ENCODE results near the gene DPY19L3.
"Not testable (repeated sequence)": the region's sequence is repeated elsewhere in the genome, so short reads cannot be mapped to it uniquely, and the experiment has no call there.

DPY19L3 gene

DNA sequence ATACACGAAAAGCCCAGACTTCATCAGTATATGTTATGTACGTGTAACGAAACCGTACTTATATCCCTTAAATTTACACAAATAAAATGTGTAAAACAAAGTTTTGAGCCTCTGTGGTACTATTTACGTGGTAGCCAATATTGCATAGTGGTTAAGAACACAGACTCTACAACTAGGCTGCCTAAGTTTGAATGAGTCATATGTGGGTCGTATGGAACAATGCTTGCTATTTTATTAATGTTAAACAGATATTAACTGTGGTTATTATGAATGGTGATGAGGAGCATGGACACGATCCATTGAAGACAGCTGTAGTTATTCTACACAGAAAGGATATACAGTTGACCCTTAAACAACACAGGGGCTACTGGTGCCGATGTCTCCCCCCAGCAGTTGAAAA lies 42.5 kb downstream of the DPY19L3 start:
- no peak for DNase-seq

DNA sequence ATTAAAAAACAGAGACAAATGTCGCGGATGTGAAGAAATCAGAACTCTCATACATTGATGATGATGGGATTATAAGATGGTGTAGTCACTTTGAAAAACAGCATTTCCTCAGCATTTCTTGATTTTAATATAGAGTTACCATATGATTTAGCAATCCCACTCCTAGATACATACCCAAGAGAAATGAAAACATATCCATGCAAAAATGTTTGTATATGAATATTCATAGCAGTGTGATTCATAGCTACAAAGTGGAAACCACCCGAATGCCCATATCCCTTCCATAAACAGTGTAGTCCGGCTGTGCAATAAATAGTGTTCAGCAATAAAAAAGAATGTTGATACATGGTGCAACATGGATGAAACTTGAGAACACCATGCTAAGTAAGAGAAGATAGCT lies 44.6 kb downstream of the DPY19L3 start:
- no peak for DNase-seq

- no peak for DNase-seq
These were observed 48.2 kb downstream of the DPY19L3 start for GRCh38 chr19:32453736-32454135.

DNA sequence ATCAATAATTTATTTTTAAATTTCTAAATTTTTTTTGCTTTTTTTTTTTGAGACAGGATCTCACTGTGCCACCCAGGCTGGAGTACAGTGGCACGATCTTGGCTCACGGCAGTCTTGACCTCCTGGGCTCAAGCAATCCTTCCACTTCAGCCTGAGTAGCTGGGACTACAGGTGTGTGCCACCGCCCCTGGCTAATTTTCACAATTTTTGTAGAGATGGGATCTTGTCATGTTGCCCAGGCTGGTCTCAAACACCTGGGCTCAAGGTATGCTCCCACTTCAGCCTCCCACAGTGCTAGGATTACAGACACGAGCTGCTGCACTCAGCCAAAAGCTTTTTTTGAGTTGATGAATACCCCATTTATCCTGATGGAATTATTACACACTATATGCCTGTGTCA lies 50.8 kb downstream of the DPY19L3 start:
- no peak for DNase-seq

GRCh38 chr19:32457571-32458158 lies 52.1 kb downstream of the DPY19L3 start:
- DNase-seq, result no peak

DNA sequence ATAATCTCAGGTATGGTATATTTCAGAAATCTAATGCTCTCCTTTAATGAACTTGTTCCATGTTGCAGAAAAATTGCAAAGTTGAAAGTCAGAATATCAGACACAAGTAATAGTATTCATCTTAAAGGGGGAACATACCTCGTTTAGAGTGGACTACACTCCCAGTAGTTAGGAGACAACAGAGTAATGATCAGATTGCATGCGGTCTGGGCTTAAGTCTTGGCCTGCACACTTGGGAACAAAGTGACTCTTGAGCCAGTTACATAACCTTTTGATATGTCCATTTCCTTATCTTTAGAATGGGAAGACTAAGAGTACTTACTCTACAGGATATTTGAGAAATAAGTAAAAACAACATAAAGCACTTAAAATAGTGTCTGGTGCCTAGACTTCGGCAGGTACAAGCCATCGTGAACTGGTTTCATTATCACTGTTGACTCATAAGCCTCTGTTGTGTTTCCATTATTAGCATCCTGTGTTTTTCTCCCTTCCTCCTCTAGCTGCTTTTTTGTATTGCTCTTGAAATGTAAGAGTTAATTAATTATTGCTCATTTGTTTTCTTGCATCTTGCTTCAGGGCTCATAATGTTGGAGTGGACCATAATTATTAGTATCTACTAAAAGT lies 53.0 kb downstream of the DPY19L3 start:
- DNase-seq, result no peak

- no peak for DNase-seq
These were observed 53.8 kb downstream of the DPY19L3 start for GRCh38 chr19:32459204-32459865.

- DNase-seq, result no peak
These were observed 54.9 kb downstream of the DPY19L3 start for GRCh38 chr19:32460476-32460875.

- DNase-seq, result no peak
These were observed 58.7 kb downstream of the DPY19L3 start for GRCh38 chr19:32464279-32464678.

DNA sequence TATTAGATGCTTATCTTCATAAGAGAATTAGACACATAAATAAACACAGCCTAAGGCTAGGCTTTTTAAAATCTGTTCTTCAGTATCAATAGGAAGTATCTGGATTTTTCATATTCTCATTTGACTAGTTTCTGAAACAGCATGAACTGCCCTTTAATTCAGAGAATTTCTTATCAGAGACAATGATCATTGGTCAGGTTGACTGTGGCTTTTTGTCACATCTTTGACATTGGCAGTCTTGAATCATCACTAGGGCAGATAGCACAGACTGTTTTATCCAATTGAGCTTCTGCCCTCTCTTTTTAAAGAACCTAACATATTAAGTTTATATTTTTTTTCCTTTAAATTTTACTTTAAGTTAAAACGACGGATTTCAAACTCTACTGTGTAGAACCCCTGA lies 59.6 kb downstream of the DPY19L3 start:
- no peak for DNase-seq

DNA sequence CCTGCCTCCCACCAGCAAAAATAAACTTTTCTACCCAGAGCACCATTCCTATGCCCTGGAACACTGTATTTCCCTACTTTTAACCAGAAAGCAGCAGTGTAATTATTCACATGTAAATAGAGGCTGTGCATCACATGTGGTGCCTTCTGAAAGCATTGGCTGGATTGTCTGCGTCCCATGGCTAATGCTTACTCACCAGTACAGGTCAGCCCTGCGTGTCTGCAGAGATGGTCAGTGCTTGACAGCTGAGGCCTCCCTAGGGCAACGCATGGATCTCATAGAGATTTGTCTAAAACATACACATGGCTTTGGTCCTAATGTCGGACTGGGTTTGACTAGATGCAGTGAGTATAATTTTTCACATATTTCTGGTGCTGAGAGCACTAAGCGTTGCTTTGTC lies 64.2 kb downstream of the DPY19L3 start:
- no peak for DNase-seq

- DNase-seq, result no peak
These were observed 65.5 kb downstream of the DPY19L3 start for GRCh38 chr19:32471095-32471494.

DNA sequence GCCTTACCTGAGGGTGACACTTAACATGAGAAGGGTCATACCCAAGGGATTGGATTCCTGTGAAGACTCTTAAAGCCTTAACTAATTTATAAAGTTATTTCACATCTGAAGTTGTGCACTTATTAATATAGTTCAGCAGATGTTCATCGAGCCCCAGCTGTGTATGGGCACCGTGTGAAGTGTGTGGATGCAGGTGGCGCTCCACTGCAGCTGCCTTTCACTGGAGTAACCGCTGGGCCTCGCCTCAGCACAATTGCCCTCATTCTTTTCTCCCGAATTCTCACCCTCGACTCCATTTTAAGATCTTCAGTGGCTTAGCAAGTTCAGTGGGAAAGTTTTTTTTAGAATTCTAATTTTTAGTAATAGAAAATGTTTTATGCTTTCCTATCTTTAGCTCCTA lies 66.2 kb downstream of the DPY19L3 start:
- DNase-seq, result no peak

GRCh38 chr19:32475141-32476031 lies 69.8 kb downstream of the DPY19L3 start:
- DNase-seq, result no peak

DNA sequence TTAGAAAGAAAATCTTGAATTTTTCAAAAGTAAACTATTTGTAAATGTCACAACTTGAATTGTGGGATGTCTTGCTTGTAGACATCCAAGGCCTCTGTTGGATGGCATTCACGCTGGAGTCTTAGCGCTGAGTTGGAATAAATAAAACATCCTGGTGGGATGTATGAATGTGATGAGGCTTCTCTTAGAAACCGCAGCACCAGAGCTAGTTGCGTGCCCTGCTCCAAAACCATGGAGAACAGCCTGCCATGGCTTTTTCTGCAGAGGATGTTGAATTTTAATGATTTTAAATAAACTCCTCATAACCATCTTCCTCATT lies 70.4 kb downstream of the DPY19L3 start:
- DNase-seq, result no peak

DNA sequence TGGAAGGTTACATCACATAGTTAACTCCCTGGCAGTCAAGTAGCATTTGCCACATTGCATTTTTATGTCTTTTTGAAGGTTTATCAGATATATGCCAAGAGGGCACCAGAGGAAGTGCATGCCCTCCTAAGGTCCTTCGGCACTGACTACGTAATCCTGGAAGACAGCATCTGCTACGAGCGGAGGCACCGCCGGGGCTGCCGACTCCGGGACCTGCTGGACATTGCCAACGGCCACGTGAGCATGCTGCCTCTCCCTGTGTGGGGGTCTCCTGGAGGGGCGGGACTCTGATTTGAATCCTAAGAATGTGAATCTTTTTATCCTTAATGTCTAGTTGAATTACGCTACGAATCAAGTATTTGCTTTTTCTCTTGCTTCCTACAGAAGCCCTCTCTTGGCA lies 74.8 kb downstream of the DPY19L3 start:
- no peak for DNase-seq

- no peak for DNase-seq
These were observed 78.0 kb downstream of the DPY19L3 start for GRCh38 chr19:32483574-32483973.

- no peak for DNase-seq
These were observed 84.4 kb downstream of the DPY19L3 start for GRCh38 chr19:32489971-32490370.

DNA sequence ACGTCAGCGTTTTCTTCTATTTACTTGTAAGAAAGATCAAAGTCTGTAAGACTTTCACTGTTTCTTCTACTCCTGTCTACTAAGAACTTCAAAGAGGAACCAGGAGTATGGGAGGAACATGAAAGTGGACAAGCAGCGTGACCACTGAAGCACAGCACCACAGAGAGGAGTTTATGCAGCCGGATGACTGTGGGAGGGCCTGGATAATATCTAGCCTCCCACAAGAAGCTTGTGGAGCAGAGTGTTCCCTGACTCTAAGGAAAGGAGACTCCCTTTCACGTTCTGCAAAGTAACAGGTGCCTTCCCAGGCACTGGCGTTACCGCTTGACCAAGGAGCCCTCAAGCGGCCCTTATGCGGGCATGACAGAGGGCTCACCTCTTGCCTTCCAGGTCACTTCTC lies 91.8 kb downstream of the DPY19L3 start:
- DNase-seq, result no peak

GRCh38 chr19:32498648-32499200 lies 93.2 kb downstream of the DPY19L3 start:
- no peak for DNase-seq

DNA sequence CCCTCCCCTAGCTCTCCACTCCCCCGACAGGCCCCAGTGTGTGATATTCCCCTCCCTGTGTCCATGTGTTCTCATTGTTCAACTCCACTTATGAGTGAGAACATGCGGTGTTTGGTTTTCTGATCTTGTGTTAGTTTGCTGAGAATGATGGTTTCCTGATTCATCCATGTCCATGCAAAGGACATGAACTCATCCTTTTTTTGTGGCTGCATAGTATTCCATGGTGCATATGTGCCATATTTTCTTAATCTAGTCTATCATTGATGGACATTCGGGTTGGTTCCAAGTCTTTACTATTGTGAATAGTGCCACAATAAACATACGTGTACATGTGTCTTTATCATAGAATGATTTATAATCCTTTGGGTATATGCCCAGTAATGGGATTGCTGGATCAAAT lies 106.9 kb downstream of the DPY19L3 start:
- DNase-seq, result not testable (repeated sequence)

DNA sequence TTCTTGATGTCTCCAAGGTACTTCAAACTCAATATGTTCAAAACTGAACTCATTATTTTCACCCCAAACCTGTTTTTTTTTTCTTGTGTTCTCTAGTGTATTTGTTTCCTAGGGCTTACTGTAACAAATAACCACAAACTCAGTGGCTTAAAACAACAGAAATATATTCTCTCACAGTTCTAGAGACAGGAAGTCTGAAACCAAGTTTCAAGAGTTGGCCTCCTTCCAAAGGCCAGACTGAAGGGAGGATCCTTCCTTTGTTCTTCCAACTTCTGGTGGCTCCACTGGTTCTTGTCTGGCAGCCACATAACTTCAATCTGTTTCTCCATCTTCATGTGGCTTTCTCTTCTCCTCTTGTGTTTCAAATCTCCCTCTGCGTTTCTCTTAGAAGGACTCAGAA lies 113.5 kb downstream of the DPY19L3 start:
- no peak for DNase-seq

- DNase-seq, result no peak
These were observed 117.4 kb downstream of the DPY19L3 start for GRCh38 chr19:32522967-32523366.

All from activated gamma-delta T cell (primary cell).